ENCODE data around the gene KLHL29.

- no peak for TF ChIP-seq PREB (CRISPR knock-in tag; IDR thresholded peaks at IDR 0.05)
- no peak for TF ChIP-seq TOE1 (CRISPR knock-in tag; IDR thresholded peaks at IDR 0.05)
- TF ChIP-seq NCOR1 (IDR thresholded peaks at IDR 0.05; ENCODE audit: borderline replicate concordance, low read length) = no peak
- no peak for TF ChIP-seq RAD51 (IDR thresholded peaks at IDR 0.05; ENCODE audit: borderline replicate concordance)
- TF ChIP-seq DRAP1 (CRISPR knock-in tag; IDR thresholded peaks at IDR 0.05) = no peak
- TF ChIP-seq ZZZ3 (CRISPR knock-in tag; IDR thresholded peaks at IDR 0.05; ENCODE audit: borderline replicate concordance) = no peak
- TF ChIP-seq CENPBD1 (CRISPR knock-in tag; IDR thresholded peaks at IDR 0.05; ENCODE audit: borderline replicate concordance, low read depth) = no peak
- no peak for TF ChIP-seq RAD21 (CRISPR knock-in tag; IDR thresholded peaks at IDR 0.05)
- no peak for TF ChIP-seq SP1 (IDR thresholded peaks at IDR 0.05)
- no peak for TF ChIP-seq SP1 (CRISPR knock-in tag; IDR thresholded peaks at IDR 0.05)
- no peak for TF ChIP-seq REST (IDR thresholded peaks at IDR 0.05; ENCODE audit: borderline replicate concordance in 1 of 2, low read depth in 1 of 2, low read length in 2 of 2)
- TF ChIP-seq FIP1L1 (IDR thresholded peaks at IDR 0.05; ENCODE audit: borderline replicate concordance, insufficient read depth, low read depth, low read length) = no peak
- TF ChIP-seq CTCF (CRISPR knock-in tag; IDR thresholded peaks at IDR 0.05) = no peak
- TF ChIP-seq PRDM15 (CRISPR knock-in tag; IDR thresholded peaks at IDR 0.05) = no peak
Measured at GRCh38 chr2:23601301-23601965, 216.5 kb downstream of the KLHL29 start.

All from HepG2 (cell line).